K562 (cell line): ENCODE data around the gene BZW2. TPM values are rescaled to one million over a fixed set of nuclear protein-coding genes. Genes with fewer than 3 reads are reported as not detected.

Experiments used
- ASH1L ChIP-seq: fragments of 450-650 bp; IDR thresholded peaks from 2 replicates; pipeline ENCODE4 v1.6.1; 2018; ENCODE audit warnings: borderline replicate concordance, mild to moderate bottlenecking, low read depth; ENCODE audit not compliant: partially characterized antibody
- BRCA1 ChIP-seq, 2 experiments: fragments of 450-650 bp in 1 of 2; sonication (generic) in 1 of 2; formaldehyde crosslinking in 1 of 2; IDR thresholded peaks; 2 replicates each; pipeline versions ENCODE4 v1.5.0 to v1.6.1; 2017 to 2020; ENCODE audit warnings: mild to moderate bottlenecking in 1 of 2, missing genetic modification reagents in 1 of 2
- CBFB ChIP-seq: sonication (generic); formaldehyde crosslinking; IDR thresholded peaks from 2 replicates; pipeline ENCODE4 v1.4.0; 2020; ENCODE audit warnings: mild to moderate bottlenecking, missing genetic modification reagents
- FOXJ3 ChIP-seq: sonication (generic); formaldehyde crosslinking; IDR thresholded peaks from 2 replicates; pipeline ENCODE4 v1.4.0; 2020; ENCODE audit warnings: mild to moderate bottlenecking, missing genetic modification reagents
- HINFP ChIP-seq: fragments of 450-650 bp; conservative IDR thresholded peaks from 2 replicates; pipeline ENCODE4 v1.6.1; 2016; ENCODE audit warnings: missing genetic modification characterization, low read depth, mild to moderate bottlenecking, control low read depth, missing compliant biosample characterization
- IFI16 ChIP-seq: fragments of 250-450 bp; sonication (Bioruptor Pico); IDR thresholded peaks from 2 replicates; pipeline ENCODE4 v2.1.2; 2022; ENCODE audit warnings: mild to moderate bottlenecking, inconsistent platforms
- KLF13 ChIP-seq: fragments of 450-650 bp; IDR thresholded peaks from 2 replicates; pipeline ENCODE4 v1.6.1; 2016; ENCODE audit warnings: missing genetic modification characterization, low read depth, mild to moderate bottlenecking, missing compliant biosample characterization, moderate library complexity, borderline replicate concordance
- MTA3 ChIP-seq: fragments of 450-650 bp; formaldehyde crosslinking; IDR thresholded peaks from 2 replicates; pipeline ENCODE4 v1.6.1; 2017; ENCODE audit warnings: mild to moderate bottlenecking, borderline replicate concordance
- NCOA6 ChIP-seq: fragments of 450-650 bp; IDR thresholded peaks from 2 replicates; pipeline ENCODE4 v1.6.1; 2017; ENCODE audit warnings: mild to moderate bottlenecking
- RBM22 ChIP-seq: fragments of 200-400 bp; formaldehyde crosslinking; IDR thresholded peaks from 2 replicates; pipeline ENCODE4 v1.6.1; 2018; ENCODE audit warnings: low read length, low read depth; ENCODE audit not compliant: poor library complexity, severe bottlenecking
- RNF2 ChIP-seq: sonication (generic); IDR thresholded peaks from 2 replicates; pipeline ENCODE4 v1.6.1; 2016
- RUNX1 ChIP-seq: sonication (generic); IDR thresholded peaks from 2 replicates; pipeline ENCODE4 v1.6.1; 2016; ENCODE audit warnings: antibody characterized with exemption, low read depth
- SUPT5H ChIP-seq: fragments of 450-650 bp; IDR thresholded peaks from 2 replicates; pipeline ENCODE4 v1.6.1; 2016
- TRIM28 ChIP-seq: fragments of 450-650 bp; IDR thresholded peaks from 2 replicates; pipeline ENCODE4 v1.6.1; 2017
- ZBTB40 ChIP-seq, 2 experiments: fragments of 450-650 bp in 1 of 2; sonication (generic) in 1 of 2; formaldehyde crosslinking in 1 of 2; IDR thresholded peaks; 2 replicates each; pipeline versions ENCODE4 v1.7.1 to v1.9.0; 2016 to 2022; ENCODE audit warnings: inconsistent platforms in 1 of 2, mild to moderate bottlenecking in 1 of 2, missing genetic modification reagents in 1 of 2
- ZNF274 ChIP-seq: IDR thresholded peaks from 2 replicates; pipeline ENCODE4 v1.6.1; 2011; ENCODE audit warnings: low read depth, mild to moderate bottlenecking, low read length, moderate library complexity, borderline replicate concordance
- ZNF699 ChIP-seq: fragments of 250-450 bp; sonication (Bioruptor Pico); IDR thresholded peaks from 2 replicates; pipeline ENCODE4 v1.8.0; 2021; ENCODE audit warnings: mild to moderate bottlenecking, moderate library complexity; ENCODE audit not compliant: insufficient replicate concordance
- polyA plus RNA-seq, 8 experiments: library from polyadenylated mRNA; depleted of rRNA in 4 of 8; stranded (reverse) in 5 of 8; unstranded in 3 of 8; fragments of >200 nt; fragmentation: Nextera tagmentation in 2 of 8; fragmentation: Illumina TruSeq in 1 of 8; extraction: Ambion mirVana in 2 of 8; extraction: Trizol in 1 of 8; gene quantifications; 2 replicates each; pipeline versions ENCODE4 v1.2.1 to v1.2.3, GENCODE V29; 2011 to 2014; ENCODE audit warnings: inconsistent platforms in 1 of 8, missing spikeins in 1 of 8
- total RNA-seq, 7 experiments: library from RNA; depleted of rRNA in 6 of 7; stranded (reverse); fragments of >200 nt in 6 of 7; fragmentation: Illumina TruSeq in 2 of 7; extraction: Trizol in 2 of 7; gene quantifications; 2 replicates each; pipeline versions ENCODE4 v1.2.1 to v1.2.3, GENCODE V29; 2011 to 2021; ENCODE audit warnings: low replicate concordance in 1 of 7

BZW2 gene
- total and polyA plus RNA-seq, 9 of the 15 experiments (the other 6 are each of a cell fraction or from before 2014, with no cell fraction given): 140 to 316 (median 173) TPM

- TF ChIP-seq HINFP (no peak), BRCA1 (IDR thresholded peaks at IDR 0.05) (no peak), BRCA1 (CRISPR knock-in tag; IDR thresholded peaks at IDR 0.05) (no peak), RBM22 (no peak), ZBTB40 (IDR thresholded peaks at IDR 0.05) (no peak), ZBTB40 (CRISPR knock-in tag; IDR thresholded peaks at IDR 0.05) (no peak), MTA3 (peak; percentile 42; the same call in 1 of the 2 replicates), ZNF699 (no peak), FOXJ3 (no peak), ASH1L (peak; percentile 40), NCOA6 (no peak), ZNF274 (no peak), TRIM28 (peak; percentile 81), RUNX1 (no peak), CBFB (CRISPR knock-in tag) (no peak), KLF13 (tag) (peak; percentile 91), SUPT5H (peak; percentile 39), RNF2 (peak; percentile 30; the same call in 1 of the 2 replicates), IFI16 (CRISPR knock-in tag) (no peak)
Observed at GRCh38 chr7:16644636-16645592, 1.1 kb upstream of the BZW2 start (continued).
